T-helper 2 cell (primary cell): ENCODE data around the gene IL24.
"Not testable (repeated sequence)": the region's sequence is repeated elsewhere in the genome, so short reads cannot be mapped to it uniquely, and the experiment has no call there.

Experiments used
- DNase-seq, 5 experiments: peaks; one replicate each; pipeline versions ENCODE4 v3.0.0 to v3.0.0-alpha.2; 2012 to 2022
- total RNA-seq, 2 donors: gene quantifications; one replicate each; lab custom pipeline; 2026; lab: John Stamatoyannopoulos, UW

IL24 gene, protein sequence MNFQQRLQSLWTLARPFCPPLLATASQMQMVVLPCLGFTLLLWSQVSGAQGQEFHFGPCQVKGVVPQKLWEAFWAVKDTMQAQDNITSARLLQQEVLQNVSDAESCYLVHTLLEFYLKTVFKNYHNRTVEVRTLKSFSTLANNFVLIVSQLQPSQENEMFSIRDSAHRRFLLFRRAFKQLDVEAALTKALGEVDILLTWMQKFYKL
- total RNA-seq, result 0 to 0.07 reads per million in 2 donors

DNA sequence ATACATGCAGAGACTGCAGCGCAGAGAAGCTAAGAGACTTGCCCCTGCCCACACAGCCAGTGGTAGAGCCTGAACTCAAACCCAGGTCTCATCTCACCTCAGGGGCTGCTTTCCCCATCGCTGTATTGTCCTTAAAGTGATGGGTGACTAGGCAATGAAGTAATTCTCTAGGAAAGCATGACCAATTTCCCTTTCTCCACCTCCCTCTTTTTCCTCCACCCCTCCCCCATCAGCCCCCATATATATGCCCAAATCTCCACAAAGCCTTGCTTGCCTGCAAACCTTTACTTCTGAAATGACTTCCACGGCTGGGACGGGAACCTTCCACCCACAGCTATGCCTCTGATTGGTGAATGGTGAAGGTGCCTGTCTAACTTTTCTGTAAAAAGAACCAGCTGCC lies at the start of gene IL24:
Gene IL24, plus strand, starts transcription at position 269 of the 400 bp plus-strand sequence. CDS start 390 bp downstream, outside the sequence.
- DNase-seq, result peak in 2 of 5 experiments; percentile 34 to 40

DNA sequence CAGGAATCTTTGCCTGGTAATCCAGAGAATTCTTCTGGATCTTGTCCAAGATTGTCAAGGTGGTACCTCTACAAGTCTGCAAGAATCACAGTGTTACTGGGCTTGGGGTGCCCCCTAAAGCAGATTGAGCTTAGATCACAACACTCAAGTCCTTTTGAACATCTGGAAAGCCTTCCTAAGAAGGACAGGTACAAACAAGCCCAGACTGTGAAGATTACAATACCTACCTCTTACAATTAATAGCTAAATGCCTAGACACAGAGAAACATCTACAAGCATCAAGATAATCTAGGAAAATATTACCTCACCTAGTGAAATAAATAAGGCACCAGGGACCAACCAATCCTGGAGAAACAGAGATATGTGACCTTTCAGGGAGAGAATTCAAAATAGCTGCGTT lies 49.3 kb upstream of the IL24 start:
- DNase-seq, result no peak

DNA sequence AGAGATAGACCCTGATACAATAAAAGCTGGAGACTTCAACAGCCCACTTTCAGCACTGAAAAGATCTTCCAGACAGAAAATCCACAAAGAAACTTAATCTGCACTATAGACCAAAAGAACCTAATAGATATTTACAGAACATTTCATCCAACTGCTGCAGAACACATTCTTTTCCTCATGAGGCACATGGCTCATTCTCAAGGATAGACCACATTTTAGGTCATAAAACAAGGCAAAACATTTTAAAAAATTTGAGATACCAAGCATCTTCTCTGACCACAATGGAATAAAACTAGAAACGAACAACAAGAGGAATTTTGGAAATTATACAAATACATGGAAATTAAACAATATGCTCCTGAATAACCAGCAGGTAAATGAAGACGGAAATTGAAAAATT lies 46.8 kb upstream of the IL24 start:
- no peak for DNase-seq

DNA sequence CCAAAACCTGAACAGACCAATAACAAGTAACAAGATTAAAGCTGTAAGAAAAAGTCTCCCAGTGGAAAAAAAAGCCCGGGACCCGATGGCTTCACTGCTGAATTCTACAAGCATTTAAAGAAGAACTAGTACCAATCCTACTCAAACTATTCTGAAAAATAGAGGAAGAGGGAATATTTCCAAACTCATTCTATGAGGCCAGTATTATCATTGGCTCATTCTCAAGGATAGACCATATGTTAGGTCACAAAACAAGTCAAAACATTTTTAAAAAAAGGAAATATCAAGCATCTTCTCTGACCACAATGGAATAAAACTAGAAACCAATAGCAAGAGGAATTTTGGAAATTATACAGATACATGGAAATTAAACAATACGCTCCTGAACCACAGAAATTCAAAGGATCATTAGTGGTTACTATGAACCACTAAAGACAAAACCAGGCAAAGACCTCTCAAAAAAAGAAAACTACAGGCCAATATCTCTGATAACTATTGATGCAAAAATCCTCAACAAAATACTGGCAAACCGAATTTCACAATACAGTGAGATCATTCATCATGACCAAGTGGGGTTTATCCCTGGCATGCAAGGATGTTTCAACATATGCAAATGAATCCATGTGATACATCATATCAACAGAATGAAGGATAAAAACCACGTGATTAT lies 45.8 kb upstream of the IL24 start:
- no peak for DNase-seq

DNA sequence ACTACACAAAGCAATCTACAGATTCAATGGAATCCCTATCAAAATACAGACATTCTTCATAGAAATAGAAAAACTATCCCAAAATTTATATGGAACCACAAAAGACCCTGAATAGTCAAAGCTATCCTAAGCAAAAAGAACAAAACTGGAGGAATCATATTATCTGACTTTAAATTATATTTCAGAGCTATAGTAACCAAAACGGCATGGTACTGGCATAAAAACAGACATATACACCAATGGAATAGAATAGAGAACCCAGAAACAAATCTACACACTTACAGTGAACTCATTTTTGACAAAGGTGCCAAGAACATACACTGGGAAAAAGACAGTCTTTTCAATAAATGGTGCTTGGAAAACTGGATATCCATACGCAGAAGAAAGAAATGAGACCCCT lies 44.6 kb upstream of the IL24 start:
- not testable (repeated sequence) for DNase-seq

DNA sequence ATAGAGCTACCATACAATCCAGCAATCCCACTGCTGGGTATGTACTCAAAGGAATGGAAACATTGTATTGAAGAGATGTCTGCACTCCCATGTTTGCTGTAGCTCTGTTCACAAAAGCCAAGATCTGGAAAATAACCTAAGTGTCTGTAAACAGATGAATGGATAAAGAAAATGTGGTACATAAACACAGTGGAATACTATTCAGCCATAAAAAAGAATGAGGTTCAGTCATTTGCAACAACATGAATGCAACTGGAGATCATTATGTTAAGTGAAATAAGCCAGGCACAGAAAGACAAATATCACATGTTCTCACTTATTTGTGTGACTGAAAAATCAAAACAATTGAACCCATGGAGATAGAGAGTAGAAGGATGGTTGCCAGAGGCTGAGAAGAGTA lies 43.5 kb upstream of the IL24 start:
- DNase-seq, result not testable (repeated sequence)

DNA sequence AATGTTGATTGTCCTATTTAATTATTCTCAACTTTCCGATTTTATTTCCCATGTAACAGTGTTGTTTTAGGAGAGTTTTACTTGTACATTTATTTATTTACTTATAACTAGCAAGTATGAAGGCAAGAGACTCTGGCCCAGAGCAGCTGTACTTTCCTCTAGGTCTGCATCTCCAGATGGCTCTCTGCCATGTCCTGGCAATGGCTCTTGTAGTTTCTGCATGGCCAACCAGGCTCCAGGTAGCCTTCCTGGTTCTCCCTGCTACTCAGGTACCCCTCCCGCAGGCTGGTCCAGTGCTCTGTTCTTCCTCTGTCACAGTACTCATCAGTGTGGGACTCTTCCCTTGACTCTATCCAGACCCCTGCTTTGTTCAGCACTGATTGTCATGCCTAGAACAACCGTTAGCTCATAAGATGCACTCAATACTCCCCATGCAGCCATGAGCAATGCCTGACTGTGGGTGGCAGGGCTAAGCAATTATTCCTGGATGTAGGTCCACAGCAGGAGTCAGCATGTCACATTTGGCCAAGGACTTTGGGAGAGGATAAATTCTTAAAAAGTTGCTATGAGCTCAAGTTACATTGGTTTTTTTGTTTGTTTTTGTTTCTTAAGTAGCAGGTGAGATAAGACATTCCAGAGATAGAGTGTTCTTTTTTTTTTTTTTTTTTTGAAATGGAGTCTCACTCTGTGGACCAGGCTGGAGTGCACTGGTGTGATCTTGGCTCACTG lies 42.7 kb upstream of the IL24 start:
- no peak for DNase-seq

DNA sequence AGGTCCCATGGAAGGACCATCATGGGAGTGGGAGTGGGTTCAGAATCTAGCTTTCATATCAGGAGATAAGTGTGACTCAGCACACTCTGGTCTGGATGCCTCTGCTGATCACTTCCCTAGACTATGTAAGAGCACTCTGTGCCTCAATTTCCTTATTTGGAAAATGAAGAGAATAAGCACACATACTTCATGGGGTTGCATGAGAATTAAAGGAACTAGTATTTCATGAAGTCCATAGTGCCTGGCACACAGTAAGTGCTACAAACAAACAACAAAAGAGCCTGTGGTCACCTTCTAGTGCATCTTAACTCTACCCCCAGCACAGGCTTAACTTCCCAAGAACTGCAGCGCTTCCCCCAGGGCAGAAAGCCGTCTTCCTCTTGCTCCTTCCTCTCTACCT lies 41.4 kb upstream of the IL24 start:
- no peak for DNase-seq

DNA sequence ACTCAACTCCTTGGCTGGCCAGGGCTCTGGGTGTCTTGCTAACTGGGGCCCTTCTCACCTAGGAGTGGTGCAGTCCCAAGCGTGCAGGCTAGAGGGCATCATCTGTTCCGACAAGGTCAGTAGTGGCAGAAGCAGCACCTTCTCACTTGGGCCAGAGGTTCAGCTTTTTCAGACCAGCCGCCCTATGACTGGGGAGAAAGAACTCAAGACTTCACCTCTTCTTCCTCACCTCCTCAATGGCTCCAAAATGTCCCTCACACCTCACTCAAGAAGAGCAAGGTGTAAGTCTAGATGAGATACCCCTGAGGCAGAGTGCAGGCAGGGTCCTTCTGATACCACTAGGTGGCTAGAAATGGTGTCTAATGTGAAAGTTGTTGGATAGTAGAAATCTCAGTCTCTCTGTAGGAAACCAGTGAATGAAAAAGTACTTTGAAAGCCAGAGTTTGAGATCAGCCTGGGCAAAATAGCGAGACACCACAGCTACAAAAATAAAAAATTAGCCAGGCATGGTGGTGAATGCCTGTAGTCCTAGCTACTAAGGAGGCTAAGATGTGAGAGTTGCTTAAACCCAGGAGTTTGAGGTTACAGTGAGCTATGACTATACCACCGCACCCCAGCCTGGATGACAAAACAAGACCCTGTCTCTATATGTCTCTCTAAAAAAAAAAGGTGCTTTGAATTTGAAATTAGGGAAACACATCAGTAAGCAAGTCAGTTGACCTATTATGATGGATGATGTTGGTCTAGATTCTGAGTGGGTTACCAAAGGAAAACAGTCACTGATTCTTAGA lies 40.4 kb upstream of the IL24 start:
- peak in 1 of 5 experiments; percentile 27 for DNase-seq

DNA sequence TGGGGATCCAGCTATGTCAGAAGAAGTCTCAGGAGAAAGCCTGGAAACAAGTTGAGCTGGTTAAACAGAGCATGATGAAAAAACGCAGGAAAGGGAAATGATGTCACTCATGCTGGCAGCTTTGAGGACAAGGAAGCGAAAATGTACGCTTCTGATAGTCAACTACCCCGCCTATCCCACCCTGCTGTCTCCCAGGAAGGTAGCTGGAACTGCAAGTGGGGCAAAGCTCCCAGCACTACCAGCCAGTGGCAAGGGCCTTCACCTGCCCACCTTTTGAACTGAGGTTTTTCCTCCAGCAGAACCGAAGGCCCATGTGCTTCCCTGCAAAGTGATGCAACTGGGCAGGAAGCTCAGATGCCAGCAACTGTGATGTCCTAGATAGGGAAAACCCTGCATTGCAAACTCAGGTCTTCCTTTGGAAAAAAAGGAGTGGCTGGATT lies 38.1 kb upstream of the IL24 start:
- peak in 1 of 5 experiments; percentile 19 for DNase-seq

DNA sequence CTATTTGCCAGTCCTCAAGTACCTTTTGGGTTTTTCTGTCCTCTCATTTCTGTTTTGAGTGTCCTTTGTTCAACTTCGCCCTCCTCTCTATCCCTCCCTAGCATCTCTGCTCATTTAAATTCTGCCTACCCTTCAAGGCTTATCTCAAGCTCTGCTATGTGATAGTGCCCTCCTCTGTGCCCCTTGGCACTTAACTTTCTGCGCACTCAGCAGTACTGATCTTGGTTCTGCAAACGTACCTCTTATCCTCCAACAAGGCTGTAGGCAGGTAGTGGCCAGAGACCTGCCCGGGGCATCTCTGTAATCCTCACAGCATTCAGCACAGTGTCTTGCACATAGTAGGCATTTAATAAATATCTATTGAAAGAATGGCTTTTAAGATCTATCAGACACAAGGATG lies 37.1 kb upstream of the IL24 start:
- DNase-seq, result no peak

DNA sequence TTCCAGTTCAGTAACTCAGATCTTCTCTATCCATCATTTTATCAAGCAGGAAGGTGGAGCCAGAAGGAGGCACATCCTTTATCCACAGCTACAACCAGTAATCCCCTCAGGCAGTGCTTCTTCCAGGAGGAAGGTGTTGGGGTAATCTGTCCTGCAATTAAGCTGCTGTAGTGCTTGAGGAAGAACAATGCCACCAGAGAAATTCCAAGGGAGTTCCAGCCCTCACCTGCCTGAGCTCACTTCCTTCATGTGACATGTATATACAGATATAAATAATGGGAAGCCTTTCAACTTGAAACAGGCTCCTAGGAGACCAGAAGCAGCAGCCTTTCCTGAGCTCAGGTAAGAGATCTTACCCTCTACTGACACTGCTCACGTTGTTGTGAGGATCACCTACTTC lies 34.0 kb upstream of the IL24 start:
- no peak for DNase-seq

DNA sequence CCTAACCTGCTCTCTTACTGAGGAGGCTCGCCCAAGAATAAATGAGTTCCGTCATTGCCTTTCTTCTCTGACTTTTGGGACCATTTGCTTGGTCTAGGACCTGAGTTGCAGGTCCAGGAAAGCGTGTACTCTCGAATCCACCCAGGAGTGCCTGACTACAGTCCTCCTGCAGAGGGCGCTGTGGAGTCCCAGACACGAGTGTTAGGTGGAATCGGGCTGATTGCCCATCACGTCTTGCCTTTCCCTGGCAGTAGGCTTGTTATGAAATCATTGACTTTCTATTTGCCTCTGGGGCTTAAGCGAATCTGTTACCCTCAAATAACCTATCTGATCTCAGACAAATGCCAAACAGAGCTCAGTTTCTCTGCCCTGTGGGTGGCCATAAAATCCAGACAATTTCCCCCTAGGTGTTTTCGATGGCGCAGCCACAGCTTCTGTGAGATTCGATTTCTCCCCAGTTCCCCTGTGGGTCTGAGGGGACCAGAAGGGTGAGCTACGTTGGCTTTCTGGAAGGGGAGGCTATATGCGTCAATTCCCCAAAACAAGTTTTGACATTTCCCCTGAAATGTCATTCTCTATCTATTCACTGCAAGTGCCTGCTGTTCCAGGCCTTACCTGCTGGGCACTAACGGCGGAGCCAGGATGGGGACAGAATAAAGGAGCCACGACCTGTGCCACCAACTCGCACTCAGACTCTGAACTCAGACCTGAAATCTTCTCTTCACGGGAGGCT lies 32.1 kb upstream of the IL24 start, which contains the start of gene IL20:
Gene IL20, plus strand, starts transcription at position 685 of the 733 bp plus-strand sequence. CDS start 230 bp downstream, outside the sequence.
- DNase-seq, result peak; percentile 57 to 78 (median 74)

DNA sequence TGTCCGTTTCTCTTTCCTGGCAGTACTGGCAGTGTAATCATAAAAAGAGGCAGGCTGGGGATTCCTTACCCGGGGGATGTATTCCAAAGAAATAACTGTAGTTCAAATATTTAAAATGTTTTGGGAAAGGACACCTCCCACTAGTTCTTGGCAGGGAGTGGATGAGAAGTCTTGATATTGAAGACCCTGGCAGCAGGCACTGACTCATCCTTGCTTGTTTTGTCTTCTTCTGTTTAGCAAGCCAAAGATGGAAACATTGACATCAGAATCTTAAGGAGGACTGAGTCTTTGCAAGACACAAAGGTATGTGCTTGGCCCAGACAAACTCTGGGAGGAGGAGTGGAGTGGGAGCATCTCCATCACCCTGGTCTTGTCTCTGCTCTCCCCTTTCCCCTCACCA lies 31.2 kb upstream of the IL24 start:
- no peak for DNase-seq

DNA sequence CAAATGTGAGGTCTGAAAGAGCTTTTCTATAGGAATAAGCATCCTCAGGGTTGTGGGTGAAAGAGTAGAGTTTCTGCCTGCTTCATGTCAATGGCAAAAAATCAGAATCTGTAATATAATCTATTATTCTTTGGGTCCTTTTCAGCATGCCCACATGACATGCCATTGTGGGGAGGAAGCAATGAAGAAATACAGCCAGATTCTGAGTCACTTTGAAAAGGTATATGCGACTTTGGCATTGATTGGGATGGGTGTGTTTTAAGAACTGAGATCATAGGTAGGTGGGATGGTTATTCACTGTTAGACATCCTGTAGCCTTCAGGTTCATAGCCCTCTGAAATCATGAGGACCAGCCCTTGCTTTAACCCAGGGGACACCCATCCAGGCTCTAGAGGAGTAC lies 30.0 kb upstream of the IL24 start:
- DNase-seq, result no peak

DNA sequence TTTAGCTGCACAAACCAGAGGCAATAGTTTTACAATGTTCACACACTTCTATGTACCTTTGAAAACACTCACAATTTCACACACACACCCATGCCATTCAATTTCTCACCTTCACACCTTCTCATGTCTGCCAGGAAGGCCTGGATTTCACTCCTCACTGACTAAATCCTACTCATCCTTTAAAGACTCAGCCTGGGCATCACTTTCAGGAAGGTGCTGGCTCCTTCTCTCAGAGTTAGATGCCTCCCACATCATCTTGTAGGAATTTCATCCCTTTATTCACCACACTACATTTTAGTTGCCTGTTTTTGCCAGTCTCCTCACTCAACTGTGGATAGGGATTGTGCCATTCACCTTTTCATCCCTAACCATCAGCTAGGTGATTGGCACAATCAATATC lies 29.5 kb upstream of the IL24 start:
- DNase-seq, result no peak

DNA sequence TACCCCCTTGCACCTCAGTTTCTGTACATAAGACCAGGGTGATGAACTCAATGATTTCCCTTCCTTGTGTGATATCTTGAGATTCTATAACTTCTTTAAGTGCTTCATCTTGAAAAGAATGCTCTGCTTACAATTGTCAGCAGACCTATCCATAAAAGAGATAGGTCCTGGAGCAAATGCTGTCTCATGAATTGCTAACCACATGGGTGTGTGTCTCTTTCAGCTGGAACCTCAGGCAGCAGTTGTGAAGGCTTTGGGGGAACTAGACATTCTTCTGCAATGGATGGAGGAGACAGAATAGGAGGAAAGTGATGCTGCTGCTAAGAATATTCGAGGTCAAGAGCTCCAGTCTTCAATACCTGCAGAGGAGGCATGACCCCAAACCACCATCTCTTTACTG lies 29.0 kb upstream of the IL24 start:
- DNase-seq, result no peak

DNA sequence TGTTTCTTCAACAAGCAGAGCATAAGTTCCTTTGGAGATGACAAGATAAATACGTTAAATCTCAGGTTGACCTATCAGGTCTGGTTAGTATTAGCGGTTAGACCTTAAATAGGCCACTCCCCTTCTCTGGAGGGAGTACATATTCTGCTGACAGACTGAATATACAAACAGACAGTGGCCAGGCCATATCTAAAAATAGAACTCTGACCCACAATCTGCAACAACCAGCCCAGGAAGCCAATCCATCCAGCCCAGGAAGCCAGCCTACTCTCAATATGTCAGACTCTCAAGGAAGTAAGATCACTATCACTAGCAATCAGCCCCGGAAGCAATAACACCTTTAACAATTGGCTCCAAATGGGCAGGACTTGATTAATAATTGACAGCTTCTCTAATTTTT lies 25.1 kb upstream of the IL24 start:
- DNase-seq, result no peak

DNA sequence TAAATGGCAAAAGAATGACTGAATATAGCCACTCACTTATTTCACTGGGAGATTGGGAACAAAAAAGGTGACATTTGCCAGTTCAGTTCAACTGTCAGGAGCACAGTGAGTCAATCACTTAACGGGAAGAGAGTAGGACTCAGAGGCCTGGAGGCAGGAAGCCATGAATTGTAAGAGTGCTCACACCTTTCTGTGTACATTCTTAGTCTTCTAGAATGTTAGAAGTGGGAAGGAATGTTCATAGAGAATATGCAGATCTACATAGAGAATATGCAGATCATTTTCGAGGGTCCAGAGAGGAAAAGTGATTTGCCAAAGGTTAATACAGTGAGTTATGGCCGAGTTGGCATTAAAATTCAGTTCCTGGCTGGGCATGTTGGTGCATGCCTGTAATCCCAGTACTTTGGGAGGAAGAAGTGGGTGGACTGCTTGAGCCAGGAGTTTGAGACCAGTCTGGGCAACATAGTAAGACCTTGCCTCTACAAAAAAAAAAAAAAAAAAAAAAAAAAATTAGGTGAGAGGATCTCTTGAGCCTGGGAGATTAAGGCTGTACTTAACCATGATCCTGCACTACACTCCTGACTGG lies 23.5 kb upstream of the IL24 start:
- no peak for DNase-seq

DNA sequence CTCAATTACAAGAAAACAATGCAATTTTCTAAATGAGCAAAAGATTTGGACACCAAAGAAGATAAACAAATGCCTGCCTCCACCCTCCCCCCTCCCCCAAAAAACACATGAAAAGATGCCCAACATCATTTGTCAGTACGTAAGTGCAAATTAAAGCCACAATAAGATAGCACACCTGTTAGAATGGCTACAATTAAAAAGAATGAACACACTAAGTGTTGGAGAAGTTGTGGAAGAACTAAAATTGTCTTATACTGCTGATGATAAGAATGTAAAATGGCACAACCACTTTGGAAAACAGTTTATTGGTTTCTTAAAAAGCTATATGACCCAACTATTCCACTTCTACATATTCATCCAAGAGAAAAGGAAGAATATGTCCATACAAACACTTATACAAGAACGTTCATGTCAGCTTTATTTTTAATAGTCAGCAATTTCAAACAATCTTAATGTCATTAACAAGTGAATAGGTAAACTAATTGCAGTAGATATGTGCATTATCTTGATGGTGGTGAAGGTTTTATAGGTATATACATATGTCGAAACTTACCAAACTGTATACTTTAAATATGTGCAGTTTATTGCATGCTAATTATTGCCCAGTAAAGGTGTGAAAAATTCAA lies 21.4 kb upstream of the IL24 start:
- DNase-seq, result no peak

DNA sequence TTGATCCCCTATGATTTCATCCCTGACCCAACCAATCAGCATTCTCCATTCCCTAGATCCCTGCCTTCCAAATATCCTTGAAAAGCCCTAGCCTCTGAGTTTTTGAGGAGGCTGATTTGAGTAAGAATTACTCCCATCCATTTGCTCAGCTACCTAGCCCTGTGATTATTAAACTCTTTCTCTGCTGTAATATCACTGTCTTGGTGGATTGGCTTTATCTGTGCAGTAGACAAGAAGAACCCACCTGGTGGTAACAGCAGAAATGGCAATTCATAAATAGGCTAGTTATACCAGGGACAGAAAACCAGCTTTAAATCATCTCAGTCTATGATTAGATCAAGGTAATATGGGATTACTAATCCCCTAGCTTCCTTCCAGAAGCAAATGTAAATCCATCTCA lies 18.8 kb upstream of the IL24 start:
- DNase-seq, result no peak
